Body of pancreas (tissue), 4 donors: ENCODE measurements around the gene LYZL6. TPM values are rescaled to one million over a fixed set of nuclear protein-coding genes. Genes with fewer than 3 reads are reported as not detected.
"Not testable (repeated sequence)": the region's sequence is repeated elsewhere in the genome, so short reads cannot be mapped to it uniquely, and the experiment has no call there.

Source experiments
- ATAC-seq: fragments of 150-250 bp; one replicate; pipeline ENCODE4 v1.9.1; 2016
- DNase-seq, 4 donors: peaks; one replicate each; pipeline ENCODE4 v3.0.0-alpha.2; 2019
- H3K27ac ChIP-seq, 4 donors: fragments of 200-600 bp; sonication (generic); 1 replicate in 3 of 4; 2 replicates in 1 of 4; pipeline versions ENCODE4 v1.5.1 to v1.6.1; 2016 to 2019; ENCODE audit warnings: mild to moderate bottlenecking in 1 of 4, mixed read lengths in 1 of 4, moderate library complexity in 1 of 4
- H3K27me3 ChIP-seq, 2 donors: fragments of 200-600 bp; sonication (generic); one replicate each; pipeline ENCODE4 v1.6.0; 2016; ENCODE audit warnings: mild to moderate bottlenecking in 1 of 2
- H3K36me3 ChIP-seq, 2 donors: fragments of 200-600 bp; sonication (generic); replicated peaks in 1 of 2; 2 replicates each; pipeline ENCODE4 v1.5.1; 2016; ENCODE audit warnings: low read depth in 2 of 2; ENCODE audit not compliant: insufficient read depth in 1 of 2
- H3K4me1 ChIP-seq: fragments of 200-600 bp; sonication (generic); one replicate; pipeline ENCODE4 v1.6.0; 2016
- H3K4me3 ChIP-seq, 2 donors: fragments of 200-600 bp; sonication (generic); 1 replicate in 1 of 2; 2 replicates in 1 of 2; pipeline ENCODE4 v1.5.1; 2016 to 2019
- H3K9me3 ChIP-seq, 3 donors: fragments of 200-600 bp; sonication (generic); 1 replicate in 2 of 3; 2 replicates in 1 of 3; pipeline ENCODE4 v1.5.1; 2016
- POLR2A ChIP-seq, 3 donors: fragments of 450-650 bp; IDR thresholded peaks; one replicate each; pipeline ENCODE4 v1.6.1; 2016; ENCODE audit warnings: antibody characterized with exemption in 3 of 3, mild to moderate bottlenecking in 2 of 3
- WGBS, 2 donors: methylation state at CpG; one replicate each; pipeline ENCODE4 v1.1.5; 2017; 5-methylcytosine and 5-hydroxymethylcytosine counted together
- intact Hi-C: fragments of 100-400 bp; cut with DNase I; formaldehyde crosslinking; loops from one replicate; pipeline ENCODE4 v1.15.1; 2023
- total RNA-seq, 2 donors: library from RNA; depleted of rRNA; stranded (reverse); fragments of >200 nt; gene quantifications; one replicate each; pipeline ENCODE4 v1.1.0, GENCODE V29; 2016
- TF ChIP-seq, protein P1 (sequence below), 7 experiments: fragments of 450-650 bp in 4 of 7; fragments of 200-600 bp in 3 of 7; sonication (generic) in 3 of 7; IDR thresholded peaks; one replicate each; pipeline ENCODE4 v1.5.1; 2016 to 2019; ENCODE audit warnings: antibody characterized with exemption in 7 of 7

Gene LYZL6
- total RNA-seq, 2 donors from 2014 or later: not detected

DNA sequence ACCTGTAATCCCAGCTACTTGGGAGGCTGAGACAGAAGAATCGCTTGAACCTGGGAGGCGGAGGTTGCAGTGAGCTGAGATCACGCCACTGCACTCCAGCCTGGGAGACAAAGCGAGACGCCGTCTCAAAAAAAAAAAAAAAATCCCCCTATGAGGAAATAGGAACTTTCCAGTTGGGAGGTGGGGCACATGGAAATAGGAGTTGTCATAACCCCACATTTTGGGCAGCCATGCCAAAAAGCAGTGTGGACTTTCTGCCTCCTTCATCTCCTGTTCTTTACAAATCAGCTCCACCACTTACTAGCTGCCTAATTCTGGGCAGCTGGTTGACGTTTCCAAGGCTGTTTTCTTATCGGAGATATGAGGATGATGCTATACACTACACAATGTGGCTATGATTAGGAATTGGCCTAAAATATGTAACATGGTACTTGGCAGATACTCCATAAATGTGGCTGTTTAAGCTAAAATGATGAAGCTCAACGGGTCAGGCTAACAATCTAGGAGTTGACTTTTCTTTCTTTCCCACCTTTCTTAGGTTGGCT is 41.8 kb downstream of the LYZL6 start:
- TF ChIP-seq POLR2A (IDR thresholded peaks at IDR 0.05): no peak
- TF ChIP-seq, protein P1, sequence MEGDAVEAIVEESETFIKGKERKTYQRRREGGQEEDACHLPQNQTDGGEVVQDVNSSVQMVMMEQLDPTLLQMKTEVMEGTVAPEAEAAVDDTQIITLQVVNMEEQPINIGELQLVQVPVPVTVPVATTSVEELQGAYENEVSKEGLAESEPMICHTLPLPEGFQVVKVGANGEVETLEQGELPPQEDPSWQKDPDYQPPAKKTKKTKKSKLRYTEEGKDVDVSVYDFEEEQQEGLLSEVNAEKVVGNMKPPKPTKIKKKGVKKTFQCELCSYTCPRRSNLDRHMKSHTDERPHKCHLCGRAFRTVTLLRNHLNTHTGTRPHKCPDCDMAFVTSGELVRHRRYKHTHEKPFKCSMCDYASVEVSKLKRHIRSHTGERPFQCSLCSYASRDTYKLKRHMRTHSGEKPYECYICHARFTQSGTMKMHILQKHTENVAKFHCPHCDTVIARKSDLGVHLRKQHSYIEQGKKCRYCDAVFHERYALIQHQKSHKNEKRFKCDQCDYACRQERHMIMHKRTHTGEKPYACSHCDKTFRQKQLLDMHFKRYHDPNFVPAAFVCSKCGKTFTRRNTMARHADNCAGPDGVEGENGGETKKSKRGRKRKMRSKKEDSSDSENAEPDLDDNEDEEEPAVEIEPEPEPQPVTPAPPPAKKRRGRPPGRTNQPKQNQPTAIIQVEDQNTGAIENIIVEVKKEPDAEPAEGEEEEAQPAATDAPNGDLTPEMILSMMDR (IDR thresholded peaks at IDR 0.05): no peak

DNA sequence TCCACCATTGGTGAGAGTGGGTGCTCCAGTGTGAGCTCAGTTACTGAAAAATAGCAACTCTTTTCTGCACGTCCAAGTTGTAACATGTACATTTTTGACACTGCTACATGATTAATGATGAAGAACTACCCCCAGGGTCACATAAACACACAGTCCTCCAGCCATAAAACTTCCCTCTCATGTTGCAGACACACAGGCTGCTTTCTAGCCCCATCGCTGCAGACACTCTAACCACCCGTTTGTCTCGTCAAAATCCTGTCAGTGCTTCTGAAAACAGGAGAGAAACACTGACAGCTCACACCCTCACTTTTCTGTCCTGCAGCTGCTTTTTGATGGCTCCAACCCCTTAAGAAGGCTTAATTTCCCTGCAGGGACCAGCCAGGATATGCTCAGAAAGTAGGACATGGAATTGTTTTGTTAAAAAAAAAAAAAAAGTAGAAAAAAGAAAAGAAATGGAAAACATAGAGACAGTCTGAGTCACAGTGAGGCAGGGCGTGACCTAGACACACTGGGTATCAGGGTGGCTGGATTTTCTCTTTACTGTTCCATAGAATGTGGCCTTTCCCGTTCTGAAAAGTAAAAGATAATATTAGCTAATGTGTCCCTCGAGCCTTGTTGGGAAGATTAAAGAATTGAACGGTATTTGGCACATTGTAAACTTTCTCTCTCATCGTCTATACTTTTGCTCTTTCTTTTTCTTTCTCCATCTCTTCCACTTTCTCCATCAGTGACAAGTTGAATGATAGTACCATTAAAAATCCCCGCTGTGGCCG is 42.6 kb downstream of the LYZL6 start:
- ATAC-seq (no peak), DNase-seq (no peak)
- no peaks in the 10 kb centered on the region for H3K27me3 ChIP-seq
- intact Hi-C loops: no loop called here
- H3K9me3 ChIP-seq: no peaks in the 10 kb centered on the region
- H3K4me3 ChIP-seq: no peak overlapping the region
- no peaks in the 10 kb centered on the region for H3K36me3 ChIP-seq
- H3K4me1 ChIP-seq: no peaks in the 10 kb centered on the region
- TF ChIP-seq POLR2A (IDR thresholded peaks at IDR 0.05): no peak
- TF ChIP-seq, protein P1 (IDR thresholded peaks at IDR 0.05): no peak
- WGBS, 2 donors: 56 to 61% methylated on average over 11 of the region's 11 CpGs
- H3K27ac ChIP-seq: no peak overlapping the region

More for the DNA sequence above, 41.8 kb downstream of the LYZL6 start:
- ATAC-seq (no peak), DNase-seq (no peak)
- no peaks in the 10 kb centered on the region for H3K36me3 ChIP-seq
- no peaks in the 10 kb centered on the region for H3K27me3 ChIP-seq
- no peaks in the 10 kb centered on the region for H3K9me3 ChIP-seq
- H3K4me3 ChIP-seq: no peak overlapping the region
- no peaks in the 10 kb centered on the region for H3K4me1 ChIP-seq
- no peak overlapping the region for H3K27ac ChIP-seq
- intact Hi-C loops: no loop called here
- WGBS, 2 donors: 83% methylated on average over 9 of the region's 9 CpGs

DNA sequence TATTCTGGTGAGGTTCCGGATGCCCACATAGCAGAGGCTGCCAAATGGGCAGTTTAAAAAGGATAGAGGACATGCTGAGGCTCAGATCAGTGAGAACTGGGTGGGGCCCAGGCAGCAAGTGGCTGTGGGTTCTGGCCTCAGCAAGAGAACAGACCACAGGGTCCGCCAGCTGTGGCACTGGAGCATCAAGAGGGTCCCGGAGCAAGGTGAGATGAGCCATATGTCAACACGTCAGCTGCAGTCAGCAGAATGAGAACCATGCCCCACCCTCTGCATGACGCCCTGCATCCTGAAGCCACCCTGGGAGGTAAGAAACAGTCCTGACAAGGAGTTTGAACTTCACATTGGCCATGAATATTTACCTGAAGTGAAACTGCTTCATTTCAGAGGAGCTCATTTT is 43.2 kb downstream of the LYZL6 start:
- H3K4me1 ChIP-seq: no peaks in the 10 kb centered on the region
- H3K4me3 ChIP-seq: no peak overlapping the region
- TF ChIP-seq, protein P1 (IDR thresholded peaks at IDR 0.05): no peak
- no peak for TF ChIP-seq POLR2A (IDR thresholded peaks at IDR 0.05)
- intact Hi-C loops: no loop called here
- ATAC-seq (no peak), DNase-seq (no peak)
- H3K27me3 ChIP-seq: no peaks in the 10 kb centered on the region
- no peaks in the 10 kb centered on the region for H3K9me3 ChIP-seq
- WGBS, 2 donors: 68 to 84% methylated on average over 5 of the region's 5 CpGs
- no peaks in the 10 kb centered on the region for H3K36me3 ChIP-seq
- H3K27ac ChIP-seq: no peak overlapping the region

DNA sequence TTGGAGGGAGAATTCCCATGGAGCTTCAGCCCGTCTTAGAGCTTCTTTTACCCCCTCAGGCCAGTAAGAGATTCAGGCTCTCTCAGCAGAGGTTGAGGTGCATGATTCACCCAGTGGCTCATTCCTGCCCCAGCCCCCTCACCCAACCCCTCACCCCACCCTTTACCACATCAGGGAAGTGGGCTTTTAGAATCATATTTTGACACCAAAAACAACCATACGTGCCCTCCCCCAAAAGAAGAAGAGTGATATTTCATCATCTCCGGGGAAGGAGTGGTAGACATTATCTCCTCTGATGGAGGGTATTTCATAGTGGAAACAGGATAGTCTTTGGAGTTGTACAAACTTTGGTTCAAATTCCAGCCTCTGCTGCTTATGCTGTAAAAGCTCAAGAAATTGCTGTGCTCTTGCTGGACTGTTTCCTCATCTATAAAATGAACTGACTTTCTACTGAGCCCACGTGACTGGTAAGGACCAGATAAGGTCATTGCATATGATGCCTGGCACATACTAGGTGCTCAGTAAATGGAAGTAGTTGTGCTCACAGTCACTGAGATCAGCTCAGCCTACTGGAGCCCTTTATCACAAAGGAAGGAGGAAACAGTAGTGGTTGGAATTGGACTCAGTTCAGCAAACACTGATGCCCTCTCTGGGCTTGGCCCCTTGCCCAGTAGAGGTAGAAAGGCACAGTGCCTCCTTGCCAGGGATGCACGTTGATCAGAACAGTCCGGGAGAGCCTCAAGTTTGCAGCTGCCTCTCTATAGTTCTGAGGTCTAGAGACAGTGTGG is 45.0 kb downstream of the LYZL6 start:
- intact Hi-C loops: no loop called here
- no peaks in the 10 kb centered on the region for H3K9me3 ChIP-seq
- peak; percentile 61 to 80 (median 78) for DNase-seq
- peak; percentile 81 for ATAC-seq
- no peak for TF ChIP-seq POLR2A (IDR thresholded peaks at IDR 0.05)
- TF ChIP-seq, protein P1 (IDR thresholded peaks at IDR 0.05): no peak
- H3K27me3 ChIP-seq: no peaks in the 10 kb centered on the region
- H3K36me3 ChIP-seq: no peaks in the 10 kb centered on the region
- no peak overlapping the region for H3K27ac ChIP-seq
- H3K4me1 ChIP-seq: no peaks in the 10 kb centered on the region
- H3K4me3 ChIP-seq: no peak overlapping the region
- 35 to 54% methylated on average over 5 to 6 of the region's 6 CpGs for WGBS, 2 donors

DNA sequence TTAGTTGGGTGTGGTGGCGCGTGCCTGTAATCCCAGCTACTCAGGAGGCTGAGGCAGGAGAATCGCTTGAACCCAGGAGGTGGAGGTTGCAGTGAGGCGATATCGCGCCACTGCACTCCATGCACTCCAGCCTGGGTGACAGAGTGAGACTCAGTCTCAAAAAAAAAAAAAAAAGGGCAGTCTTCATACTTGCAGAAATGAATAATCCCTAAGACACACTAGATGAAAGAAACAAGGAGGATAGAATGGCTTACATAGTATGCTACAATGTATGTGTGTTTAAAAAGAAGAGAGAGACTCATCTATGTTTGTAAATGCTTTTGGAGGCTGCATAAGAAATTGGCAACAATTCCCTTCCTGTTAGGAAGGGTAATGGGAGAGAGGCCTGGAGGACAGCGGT is 45.7 kb downstream of the LYZL6 start:
- H3K4me3 ChIP-seq, DNase-seq, intact Hi-C loops, H3K27me3 ChIP-seq, H3K4me1 ChIP-seq, H3K27ac ChIP-seq, ATAC-seq, H3K9me3 ChIP-seq, H3K36me3 ChIP-seq: not testable (repeated sequence)
- 94 to 97% methylated on average over 7 of the region's 7 CpGs for WGBS, 2 donors
